Mammary epithelial cell (primary cell): ENCODE results near the gene MRPL47.

Experiments
- EZH2 ChIP-seq: IDR thresholded peaks from 2 replicates; pipeline ENCODE4 v1.6.1; 2012; ENCODE audit warnings: low read length, inconsistent platforms, borderline replicate concordance
- TF ChIP-seq, protein P1 (sequence below), 2 donors: IDR thresholded peaks in 1 of 2; conservative IDR thresholded peaks in 1 of 2; 2 replicates each; pipeline ENCODE4 v1.5.1; 2011 to 2012; ENCODE audit warnings: inconsistent platforms in 2 of 2, low read length in 2 of 2, mild to moderate bottlenecking in 2 of 2, control low read depth in 1 of 2, low read depth in 1 of 2; ENCODE audit not compliant: insufficient read depth in 1 of 2; ENCODE audit errors: extremely low read depth in 1 of 2

DNA sequence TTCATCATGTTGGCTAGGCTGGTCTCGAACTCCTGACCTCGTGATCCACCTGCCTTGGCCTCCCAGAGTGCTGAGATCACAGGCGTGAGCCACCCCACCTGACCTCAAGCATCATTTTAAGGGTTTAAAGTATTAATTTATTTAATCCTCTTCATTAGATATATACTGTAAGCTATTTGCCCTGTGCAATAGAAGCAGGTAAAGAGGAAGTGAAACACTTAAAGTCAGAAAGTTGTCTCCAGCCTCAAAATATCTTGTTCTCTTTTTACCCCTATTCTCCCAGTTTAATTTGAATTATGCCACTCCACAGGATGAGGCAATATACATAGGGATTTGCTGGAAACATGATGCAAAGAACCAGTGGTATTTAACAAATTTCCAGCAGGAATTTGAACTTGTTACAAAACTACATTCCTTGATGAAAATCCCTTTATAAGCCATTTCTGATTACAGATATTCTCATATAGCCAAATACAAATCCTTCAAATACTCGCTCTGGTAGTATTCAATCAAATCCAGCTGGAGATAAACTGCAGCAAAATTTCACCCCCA lies 2.2 kb upstream of the MRPL47 start:
- TF ChIP-seq, protein P1, sequence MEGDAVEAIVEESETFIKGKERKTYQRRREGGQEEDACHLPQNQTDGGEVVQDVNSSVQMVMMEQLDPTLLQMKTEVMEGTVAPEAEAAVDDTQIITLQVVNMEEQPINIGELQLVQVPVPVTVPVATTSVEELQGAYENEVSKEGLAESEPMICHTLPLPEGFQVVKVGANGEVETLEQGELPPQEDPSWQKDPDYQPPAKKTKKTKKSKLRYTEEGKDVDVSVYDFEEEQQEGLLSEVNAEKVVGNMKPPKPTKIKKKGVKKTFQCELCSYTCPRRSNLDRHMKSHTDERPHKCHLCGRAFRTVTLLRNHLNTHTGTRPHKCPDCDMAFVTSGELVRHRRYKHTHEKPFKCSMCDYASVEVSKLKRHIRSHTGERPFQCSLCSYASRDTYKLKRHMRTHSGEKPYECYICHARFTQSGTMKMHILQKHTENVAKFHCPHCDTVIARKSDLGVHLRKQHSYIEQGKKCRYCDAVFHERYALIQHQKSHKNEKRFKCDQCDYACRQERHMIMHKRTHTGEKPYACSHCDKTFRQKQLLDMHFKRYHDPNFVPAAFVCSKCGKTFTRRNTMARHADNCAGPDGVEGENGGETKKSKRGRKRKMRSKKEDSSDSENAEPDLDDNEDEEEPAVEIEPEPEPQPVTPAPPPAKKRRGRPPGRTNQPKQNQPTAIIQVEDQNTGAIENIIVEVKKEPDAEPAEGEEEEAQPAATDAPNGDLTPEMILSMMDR (conservative IDR thresholded peaks at IDR 0.05 in 1 of 2, IDR thresholded peaks at IDR 0.05 in 1 of 2; ENCODE audit: extremely low read depth in 1 of 2, insufficient read depth in 1 of 2, low read depth in 1 of 2, low read length in 2 of 2) = no peak
- no peak for TF ChIP-seq EZH2
